ENCODE data around the gene PDLIM5.

The PDLIM5 gene

GRCh38 chr4:94588896-94589693 lies 137.4 kb downstream of the PDLIM5 start:
- Histone ChIP-seq H3K4me2 (ENCODE audit: low read length) (peak overlapping the region; percentile 11), H3K9me3 (replicated peaks; ENCODE audit: low read length) (no peaks in the 10 kb centered on the region), H3K9ac (ENCODE audit: low read depth, low read length) (peak overlapping the region; percentile 25), H3K27me3 (ENCODE audit: control insufficient read depth, insufficient read depth, low read length) (no peaks in the 10 kb centered on the region), H3K4me3 (ENCODE audit: low read length) (no peak overlapping the region), H3K36me3 (ENCODE audit: insufficient read depth, low read length) (peaks cover 55% of the 10 kb centered on the region), H3K4me1 (ENCODE audit: control insufficient read depth, insufficient read depth, low read length) (peaks cover 25% of the 10 kb centered on the region)

DNA sequence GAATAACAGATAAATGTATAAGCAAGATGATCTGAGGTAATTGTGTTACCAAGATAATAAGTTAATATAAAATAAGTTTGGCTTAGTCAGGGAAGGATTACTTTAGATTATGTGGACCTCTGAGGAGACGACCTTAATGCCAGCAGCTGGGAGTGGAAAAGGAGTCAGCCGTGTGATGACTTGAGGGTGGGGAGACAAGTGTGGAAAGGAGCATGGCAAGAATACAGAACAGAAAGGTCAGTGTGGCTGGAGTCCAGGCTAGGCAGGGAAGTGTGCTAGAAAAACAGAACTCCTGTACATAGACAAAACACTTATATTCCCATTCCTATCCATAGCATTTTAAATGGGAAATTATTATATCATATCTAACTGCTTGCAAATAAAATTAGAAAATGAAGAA lies 138.8 kb downstream of the PDLIM5 start:
- Histone ChIP-seq H3K4me1 (ENCODE audit: control insufficient read depth, insufficient read depth, low read length) (peaks cover 25% of the 10 kb centered on the region), H3K4me3 (ENCODE audit: low read length) (no peak overlapping the region), H3K4me2 (ENCODE audit: low read length) (no peak overlapping the region), H3K9me3 (replicated peaks; ENCODE audit: low read length) (no peaks in the 10 kb centered on the region), H3K9ac (ENCODE audit: low read depth, low read length) (peak overlapping the region; percentile 32), H3K36me3 (ENCODE audit: insufficient read depth, low read length) (peaks cover 59% of the 10 kb centered on the region), H3K27me3 (ENCODE audit: control insufficient read depth, insufficient read depth, low read length) (no peaks in the 10 kb centered on the region)

- H3K36me3 ChIP-seq (ENCODE audit: insufficient read depth, low read length), result peaks cover 52% of the 10 kb centered on the region
- no peaks in the 10 kb centered on the region for H3K9me3 ChIP-seq (replicated peaks; ENCODE audit: low read length)
- H3K27me3 ChIP-seq (ENCODE audit: control insufficient read depth, insufficient read depth, low read length), result no peaks in the 10 kb centered on the region
- peaks cover 25% of the 10 kb centered on the region for H3K4me1 ChIP-seq (ENCODE audit: control insufficient read depth, insufficient read depth, low read length)
- H3K9ac ChIP-seq (ENCODE audit: low read depth, low read length), result no peak overlapping the region
- no peak overlapping the region for H3K4me2 ChIP-seq (ENCODE audit: low read length)
- H3K4me3 ChIP-seq (ENCODE audit: low read length), result no peak overlapping the region
Observed at GRCh38 chr4:94591289-94591688, 139.5 kb downstream of the PDLIM5 start.

DNA sequence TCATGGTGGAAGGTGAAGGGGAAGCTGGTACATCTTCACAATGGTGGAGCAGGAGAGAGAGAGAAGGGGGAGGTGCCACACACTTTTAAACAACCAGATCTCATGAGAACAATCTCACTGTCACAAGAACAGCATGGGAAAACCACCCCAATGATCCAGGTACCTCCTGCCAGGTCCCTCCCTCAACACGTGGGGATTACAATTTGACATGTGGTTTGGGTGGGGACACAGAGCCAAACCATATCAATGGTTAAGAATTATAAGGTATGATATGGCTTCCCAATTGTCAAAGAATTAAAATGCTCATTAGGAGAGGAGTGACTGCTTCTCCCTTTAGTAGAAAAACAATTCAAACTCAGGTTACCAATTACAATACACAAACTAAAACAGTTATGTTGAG lies 143.3 kb downstream of the PDLIM5 start:
- Histone ChIP-seq H3K4me3 (ENCODE audit: low read length) (no peak overlapping the region), H3K27me3 (ENCODE audit: control insufficient read depth, insufficient read depth, low read length) (no peaks in the 10 kb centered on the region), H3K4me2 (ENCODE audit: low read length) (no peak overlapping the region), H3K4me1 (ENCODE audit: control insufficient read depth, insufficient read depth, low read length) (peaks cover 9% of the 10 kb centered on the region), H3K9me3 (replicated peaks; ENCODE audit: low read length) (no peaks in the 10 kb centered on the region), H3K9ac (ENCODE audit: low read depth, low read length) (no peak overlapping the region), H3K36me3 (ENCODE audit: insufficient read depth, low read length) (peaks cover 56% of the 10 kb centered on the region)

DNA sequence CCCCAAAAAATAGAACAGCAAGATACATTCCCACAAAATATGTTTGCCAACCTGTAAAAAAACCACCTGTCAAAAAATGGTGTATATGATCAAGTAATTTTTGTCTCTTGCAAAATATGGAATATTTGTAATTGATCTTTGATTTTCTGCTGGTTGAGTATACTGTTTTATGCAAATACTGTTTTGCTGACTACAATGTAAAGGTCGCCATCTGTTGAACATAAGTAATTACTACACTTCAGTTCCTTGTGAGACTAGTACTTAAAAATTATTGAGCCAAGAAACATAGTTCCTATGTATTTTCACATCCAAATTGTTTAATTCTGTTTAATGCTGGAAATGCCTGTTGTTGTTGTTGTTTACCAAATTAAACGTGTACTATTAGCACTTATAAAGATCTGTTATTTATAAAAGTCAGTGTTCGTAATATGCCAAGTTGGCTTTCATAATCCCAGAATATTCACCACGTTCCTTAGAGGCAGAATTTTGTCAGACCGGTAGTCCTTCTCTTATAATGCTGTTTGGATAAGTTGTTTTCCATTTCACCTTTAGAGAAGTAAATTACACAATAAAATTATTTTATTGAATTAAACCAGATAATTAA lies 144.2 kb downstream of the PDLIM5 start:
- no peaks in the 10 kb centered on the region for H3K4me1 ChIP-seq (ENCODE audit: control insufficient read depth, insufficient read depth, low read length)
- no peak overlapping the region for H3K4me2 ChIP-seq (ENCODE audit: low read length)
- no peaks in the 10 kb centered on the region for H3K9me3 ChIP-seq (replicated peaks; ENCODE audit: low read length)
- no peaks in the 10 kb centered on the region for H3K27me3 ChIP-seq (ENCODE audit: control insufficient read depth, insufficient read depth, low read length)
- H3K36me3 ChIP-seq (ENCODE audit: insufficient read depth, low read length), result peaks cover 51% of the 10 kb centered on the region
- no peak overlapping the region for H3K9ac ChIP-seq (ENCODE audit: low read depth, low read length)
- no peak overlapping the region for H3K4me3 ChIP-seq (ENCODE audit: low read length)

- H3K9me3 ChIP-seq (replicated peaks; ENCODE audit: low read length), result no peaks in the 10 kb centered on the region
- peaks cover 32% of the 10 kb centered on the region for H3K36me3 ChIP-seq (ENCODE audit: insufficient read depth, low read length)
- no peak overlapping the region for H3K4me2 ChIP-seq (ENCODE audit: low read length)
- no peaks in the 10 kb centered on the region for H3K27me3 ChIP-seq (ENCODE audit: control insufficient read depth, insufficient read depth, low read length)
- no peak overlapping the region for H3K4me3 ChIP-seq (ENCODE audit: low read length)
- H3K4me1 ChIP-seq (ENCODE audit: control insufficient read depth, insufficient read depth, low read length), result no peaks in the 10 kb centered on the region
- H3K9ac ChIP-seq (ENCODE audit: low read depth, low read length), result no peak overlapping the region
Observed at GRCh38 chr4:94598758-94599157, 147.0 kb downstream of the PDLIM5 start.

- H3K9me3 ChIP-seq (replicated peaks; ENCODE audit: low read length), result no peaks in the 10 kb centered on the region
- no peaks in the 10 kb centered on the region for H3K27me3 ChIP-seq (ENCODE audit: control insufficient read depth, insufficient read depth, low read length)
- no peak overlapping the region for H3K4me3 ChIP-seq (ENCODE audit: low read length)
- peaks cover 18% of the 10 kb centered on the region for H3K36me3 ChIP-seq (ENCODE audit: insufficient read depth, low read length)
- H3K4me1 ChIP-seq (ENCODE audit: control insufficient read depth, insufficient read depth, low read length), result no peaks in the 10 kb centered on the region
- H3K4me2 ChIP-seq (ENCODE audit: low read length), result no peak overlapping the region
- H3K9ac ChIP-seq (ENCODE audit: low read depth, low read length), result no peak overlapping the region
Observed at GRCh38 chr4:94603170-94603747, 151.5 kb downstream of the PDLIM5 start.

- Histone ChIP-seq H3K9ac (ENCODE audit: low read depth, low read length) (no peak overlapping the region), H3K4me2 (ENCODE audit: low read length) (no peak overlapping the region), H3K36me3 (ENCODE audit: insufficient read depth, low read length) (peaks cover 20% of the 10 kb centered on the region), H3K9me3 (replicated peaks; ENCODE audit: low read length) (no peaks in the 10 kb centered on the region), H3K27me3 (ENCODE audit: control insufficient read depth, insufficient read depth, low read length) (no peaks in the 10 kb centered on the region), H3K4me1 (ENCODE audit: control insufficient read depth, insufficient read depth, low read length) (no peaks in the 10 kb centered on the region), H3K4me3 (ENCODE audit: low read length) (no peak overlapping the region)
Observed at GRCh38 chr4:94605241-94605805, 153.6 kb downstream of the PDLIM5 start.

DNA sequence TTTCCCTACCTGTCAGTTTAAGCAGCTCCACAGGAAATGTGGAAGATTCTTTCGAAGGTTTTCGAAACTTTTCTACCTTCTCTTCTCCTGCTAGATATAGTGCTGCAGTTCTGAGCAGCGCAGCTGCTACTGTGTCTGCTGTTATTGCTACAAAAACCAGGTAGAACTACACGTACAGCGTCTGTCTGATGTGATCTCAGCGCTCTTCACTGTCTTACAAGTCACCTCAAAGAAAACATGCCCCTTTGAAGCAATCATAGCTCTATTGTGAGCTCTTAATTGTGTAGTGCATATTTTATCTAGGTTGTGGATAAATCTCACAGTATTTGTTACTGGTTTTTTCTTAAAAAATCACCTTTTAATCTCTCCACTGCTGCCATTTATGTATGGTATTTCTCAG lies 158.4 kb downstream of the PDLIM5 start:
- H3K4me1 ChIP-seq (ENCODE audit: control insufficient read depth, insufficient read depth, low read length), result peaks cover 8% of the 10 kb centered on the region

DNA sequence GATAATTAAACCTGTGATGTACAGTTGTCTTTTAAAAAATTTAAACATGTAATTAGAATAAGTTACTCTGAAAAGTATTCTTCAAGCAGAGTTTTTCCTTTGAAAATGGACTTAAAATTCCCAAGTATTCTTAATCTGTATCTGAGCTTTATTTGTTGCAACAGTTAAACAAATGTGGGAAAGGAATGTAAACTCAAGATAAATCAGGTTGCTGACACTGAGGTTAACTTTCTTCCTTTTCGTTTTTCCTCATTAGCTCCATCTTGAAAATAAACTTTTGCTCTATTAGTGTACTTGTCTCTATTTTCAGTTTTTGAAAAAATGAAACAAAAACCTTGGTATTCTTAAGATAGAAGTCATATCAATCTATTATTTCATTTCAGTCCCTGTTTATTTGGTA lies 161.5 kb downstream of the PDLIM5 start:
- H3K27me3 ChIP-seq (ENCODE audit: control insufficient read depth, insufficient read depth, low read length), result no peaks in the 10 kb centered on the region
- no peak overlapping the region for H3K4me3 ChIP-seq (ENCODE audit: low read length)
- H3K9ac ChIP-seq (ENCODE audit: low read depth, low read length), result no peak overlapping the region
- H3K4me1 ChIP-seq (ENCODE audit: control insufficient read depth, insufficient read depth, low read length), result peaks cover 8% of the 10 kb centered on the region
- H3K36me3 ChIP-seq (ENCODE audit: insufficient read depth, low read length), result peaks cover 14% of the 10 kb centered on the region
- H3K4me2 ChIP-seq (ENCODE audit: low read length), result no peak overlapping the region
- no peaks in the 10 kb centered on the region for H3K9me3 ChIP-seq (replicated peaks; ENCODE audit: low read length)

More for the DNA sequence above, 158.4 kb downstream of the PDLIM5 start:
- Histone ChIP-seq H3K9ac (ENCODE audit: low read depth, low read length) (no peak overlapping the region), H3K9me3 (replicated peaks; ENCODE audit: low read length) (no peaks in the 10 kb centered on the region), H3K4me2 (ENCODE audit: low read length) (no peak overlapping the region), H3K36me3 (ENCODE audit: insufficient read depth, low read length) (peaks cover 15% of the 10 kb centered on the region), H3K4me3 (ENCODE audit: low read length) (no peak overlapping the region), H3K27me3 (ENCODE audit: control insufficient read depth, insufficient read depth, low read length) (no peaks in the 10 kb centered on the region)

GRCh38 chr4:94615451-94615850 lies 163.7 kb downstream of the PDLIM5 start:
- no peak overlapping the region for H3K9ac ChIP-seq (ENCODE audit: low read depth, low read length)
- H3K27me3 ChIP-seq (ENCODE audit: control insufficient read depth, insufficient read depth, low read length), result no peaks in the 10 kb centered on the region
- no peaks in the 10 kb centered on the region for H3K9me3 ChIP-seq (replicated peaks; ENCODE audit: low read length)
- H3K36me3 ChIP-seq (ENCODE audit: insufficient read depth, low read length), result peaks cover 15% of the 10 kb centered on the region
- H3K4me3 ChIP-seq (ENCODE audit: low read length), result no peak overlapping the region
- H3K4me2 ChIP-seq (ENCODE audit: low read length), result no peak overlapping the region
- H3K4me1 ChIP-seq (ENCODE audit: control insufficient read depth, insufficient read depth, low read length), result peaks cover 8% of the 10 kb centered on the region

Data from skeletal muscle satellite cell (primary cell).